HEK293 (cell line): ENCODE results near the gene CATSPERD.

Experiments
- HOXD13 ChIP-seq: sonication (generic); formaldehyde crosslinking; IDR thresholded peaks from 2 replicates; pipeline ENCODE4 v1.8.0; 2022; ENCODE audit warnings: missing genetic modification reagents, borderline replicate concordance
- IKZF3 ChIP-seq: fragments of 450-650 bp; IDR thresholded peaks from 2 replicates; pipeline ENCODE4 v1.5.0; 2018; ENCODE audit warnings: missing biosample characterization, mild to moderate bottlenecking, missing genetic modification characterization, moderate library complexity
- KLF1 ChIP-seq: fragments of 450-650 bp; formaldehyde crosslinking; IDR thresholded peaks from 2 replicates; pipeline ENCODE4 v1.5.1; 2016; ENCODE audit warnings: missing biosample characterization, missing genetic modification characterization
- KLF10 ChIP-seq: fragments of 450-650 bp; IDR thresholded peaks from 2 replicates; pipeline ENCODE4 v1.5.1; 2018; ENCODE audit warnings: missing biosample characterization, mild to moderate bottlenecking, missing genetic modification characterization
- OVOL3 ChIP-seq: fragments of 450-650 bp; formaldehyde crosslinking; IDR thresholded peaks from 2 replicates; pipeline ENCODE4 v1.5.1; 2016; ENCODE audit warnings: missing biosample characterization, missing genetic modification characterization
- PBX3 ChIP-seq: sonication (generic); formaldehyde crosslinking; IDR thresholded peaks from 2 replicates; pipeline ENCODE4 v1.8.1; 2022; ENCODE audit warnings: mild to moderate bottlenecking, moderate library complexity, missing genetic modification reagents
- SP2 ChIP-seq: fragments of 450-650 bp; formaldehyde crosslinking; IDR thresholded peaks from 2 replicates; pipeline ENCODE4 v1.5.1; 2016; ENCODE audit warnings: missing biosample characterization, missing genetic modification characterization
- ZNF114 ChIP-seq: fragments of 450-650 bp; formaldehyde crosslinking; IDR thresholded peaks from 2 replicates; pipeline ENCODE4 v1.5.0; 2017; ENCODE audit warnings: missing biosample characterization, missing genetic modification characterization
- ZNF157 ChIP-seq: fragments of 450-650 bp; formaldehyde crosslinking; IDR thresholded peaks from 2 replicates; pipeline ENCODE4 v1.5.1; 2016; ENCODE audit warnings: missing biosample characterization, missing genetic modification characterization
- ZNF266 ChIP-seq: fragments of 450-650 bp; formaldehyde crosslinking; IDR thresholded peaks from 2 replicates; pipeline ENCODE4 v1.5.1; 2016; ENCODE audit warnings: missing biosample characterization, missing genetic modification characterization, low read depth
- ZNF274 ChIP-seq, 2 experiments: fragments of 200-500 bp in 1 of 2; fragments of 450-650 bp in 1 of 2; sonication (Bioruptor generic) in 1 of 2; formaldehyde crosslinking in 1 of 2; IDR thresholded peaks; 2 replicates each; pipeline versions ENCODE4 v1.5.1 to v1.6.1; 2014 to 2016; ENCODE audit warnings: borderline replicate concordance in 1 of 2, inconsistent platforms in 1 of 2, low read length in 1 of 2, missing biosample characterization in 1 of 2, missing genetic modification characterization in 1 of 2
- ZNF341 ChIP-seq: fragments of 450-650 bp; formaldehyde crosslinking; IDR thresholded peaks from 2 replicates; pipeline ENCODE4; 2016; ENCODE audit warnings: low read depth, missing biosample characterization, missing genetic modification characterization
- ZNF354C ChIP-seq: fragments of 450-650 bp; formaldehyde crosslinking; IDR thresholded peaks from 2 replicates; pipeline ENCODE4 v1.5.1; 2016; ENCODE audit warnings: missing biosample characterization, missing genetic modification characterization, low read depth, borderline replicate concordance
- ZNF416 ChIP-seq: fragments of 450-650 bp; formaldehyde crosslinking; IDR thresholded peaks from 2 replicates; pipeline ENCODE4 v1.5.1; 2016; ENCODE audit warnings: missing biosample characterization, missing genetic modification characterization
- ZNF530 ChIP-seq: fragments of 450-650 bp; formaldehyde crosslinking; IDR thresholded peaks from 2 replicates; pipeline ENCODE4 v1.5.1; 2016; ENCODE audit warnings: low read depth, missing biosample characterization, missing genetic modification characterization
- ZNF549 ChIP-seq: fragments of 450-650 bp; IDR thresholded peaks from 2 replicates; pipeline ENCODE4 v1.5.1; 2018; ENCODE audit warnings: missing biosample characterization, missing genetic modification characterization, mild to moderate bottlenecking, inconsistent platforms, moderate library complexity
- ZNF600 ChIP-seq: fragments of 450-650 bp; formaldehyde crosslinking; IDR thresholded peaks from 2 replicates; pipeline ENCODE4 v1.5.1; 2016; ENCODE audit warnings: missing biosample characterization, missing genetic modification characterization
- ZNF629 ChIP-seq: fragments of 450-650 bp; formaldehyde crosslinking; IDR thresholded peaks from 2 replicates; pipeline ENCODE4 v1.5.1; 2017; ENCODE audit warnings: missing biosample characterization, missing genetic modification characterization
- ZNF76 ChIP-seq: fragments of 450-650 bp; formaldehyde crosslinking; IDR thresholded peaks from 2 replicates; pipeline ENCODE4; 2016; ENCODE audit warnings: low read depth, missing biosample characterization, missing genetic modification characterization, borderline replicate concordance
- ZNF768 ChIP-seq: fragments of 450-650 bp; formaldehyde crosslinking; IDR thresholded peaks from 2 replicates; pipeline ENCODE4 v1.5.1; 2018; ENCODE audit warnings: missing biosample characterization, mild to moderate bottlenecking, missing genetic modification characterization
- ZNF776 ChIP-seq: fragments of 450-650 bp; formaldehyde crosslinking; IDR thresholded peaks from 2 replicates; pipeline ENCODE4 v1.5.0; 2017; ENCODE audit warnings: missing biosample characterization, missing genetic modification characterization, borderline replicate concordance
- ZNF792 ChIP-seq: fragments of 450-650 bp; formaldehyde crosslinking; IDR thresholded peaks from 2 replicates; pipeline ENCODE4 v1.5.1; 2016; ENCODE audit warnings: missing biosample characterization, missing genetic modification characterization
- ZXDB ChIP-seq: fragments of 450-650 bp; formaldehyde crosslinking; IDR thresholded peaks from 2 replicates; pipeline ENCODE4 v1.5.1; 2016; ENCODE audit warnings: missing biosample characterization, missing genetic modification characterization
- TF ChIP-seq, protein P1 (sequence below): fragments of 450-650 bp; formaldehyde crosslinking; IDR thresholded peaks from 2 replicates; pipeline ENCODE4 v1.5.1; 2016; ENCODE audit warnings: missing biosample characterization, missing genetic modification characterization
- TF ChIP-seq, protein P2 (sequence below): fragments of 450-650 bp; formaldehyde crosslinking; IDR thresholded peaks from 2 replicates; pipeline ENCODE4 v1.5.1; 2016; ENCODE audit warnings: missing biosample characterization, missing genetic modification characterization
- TF ChIP-seq, protein P3 (sequence below): fragments of 450-650 bp; formaldehyde crosslinking; optimal IDR thresholded peaks from 2 replicates; pipeline ENCODE3; 2016; ENCODE audit warnings: missing biosample characterization, mild to moderate bottlenecking, missing genetic modification characterization
- TF ChIP-seq, protein P4 (sequence below): fragments of 450-650 bp; formaldehyde crosslinking; IDR thresholded peaks from 2 replicates; pipeline ENCODE4 v1.5.1; 2016; ENCODE audit warnings: missing biosample characterization, missing genetic modification characterization

The CATSPERD gene

GRCh38 chr19:5719961-5720790 lies at the start of gene CATSPERD, which contains the start of gene LONP1 (continued):
- TF ChIP-seq KLF10 (tag by site-specific recombination) (peak; percentile 61; the same call in 1 of the 2 replicates), KLF1 (tag by site-specific recombination) (no peak), OVOL3 (tag by site-specific recombination) (no peak), ZNF530 (tag by site-specific recombination) (no peak), ZNF274 (IDR thresholded peaks at IDR 0.05; ENCODE audit: low read length) (no peak), ZNF274 (tag by site-specific recombination; IDR thresholded peaks at IDR 0.05; ENCODE audit: borderline replicate concordance) (no peak), ZNF157 (tag by site-specific recombination) (no peak), ZNF114 (tag by site-specific recombination) (no peak), ZNF629 (tag by site-specific recombination) (peak; percentile 91), ZNF416 (tag by site-specific recombination) (no peak), ZNF341 (tag by site-specific recombination) (peak; percentile 42; the same call in 1 of the 2 replicates), ZNF76 (tag by site-specific recombination) (peak; percentile 55), SP2 (tag by site-specific recombination) (peak; percentile 90), ZNF768 (tag by site-specific recombination) (no peak), ZNF266 (tag by site-specific recombination) (no peak), HOXD13 (CRISPR knock-in tag) (no peak), ZNF354C (tag by site-specific recombination) (no peak), ZNF776 (tag by site-specific recombination) (no peak), ZXDB (peak; percentile 68), ZNF600 (tag by site-specific recombination) (peak; percentile 95), PBX3 (0 out of 2 replicates have a peak, but pooled peaks have one; percentile 59), ZNF549 (tag by site-specific recombination) (no peak; the same call in 1 of the 2 replicates), IKZF3 (no peak), ZNF792 (no peak)
- TF ChIP-seq, protein P1, sequence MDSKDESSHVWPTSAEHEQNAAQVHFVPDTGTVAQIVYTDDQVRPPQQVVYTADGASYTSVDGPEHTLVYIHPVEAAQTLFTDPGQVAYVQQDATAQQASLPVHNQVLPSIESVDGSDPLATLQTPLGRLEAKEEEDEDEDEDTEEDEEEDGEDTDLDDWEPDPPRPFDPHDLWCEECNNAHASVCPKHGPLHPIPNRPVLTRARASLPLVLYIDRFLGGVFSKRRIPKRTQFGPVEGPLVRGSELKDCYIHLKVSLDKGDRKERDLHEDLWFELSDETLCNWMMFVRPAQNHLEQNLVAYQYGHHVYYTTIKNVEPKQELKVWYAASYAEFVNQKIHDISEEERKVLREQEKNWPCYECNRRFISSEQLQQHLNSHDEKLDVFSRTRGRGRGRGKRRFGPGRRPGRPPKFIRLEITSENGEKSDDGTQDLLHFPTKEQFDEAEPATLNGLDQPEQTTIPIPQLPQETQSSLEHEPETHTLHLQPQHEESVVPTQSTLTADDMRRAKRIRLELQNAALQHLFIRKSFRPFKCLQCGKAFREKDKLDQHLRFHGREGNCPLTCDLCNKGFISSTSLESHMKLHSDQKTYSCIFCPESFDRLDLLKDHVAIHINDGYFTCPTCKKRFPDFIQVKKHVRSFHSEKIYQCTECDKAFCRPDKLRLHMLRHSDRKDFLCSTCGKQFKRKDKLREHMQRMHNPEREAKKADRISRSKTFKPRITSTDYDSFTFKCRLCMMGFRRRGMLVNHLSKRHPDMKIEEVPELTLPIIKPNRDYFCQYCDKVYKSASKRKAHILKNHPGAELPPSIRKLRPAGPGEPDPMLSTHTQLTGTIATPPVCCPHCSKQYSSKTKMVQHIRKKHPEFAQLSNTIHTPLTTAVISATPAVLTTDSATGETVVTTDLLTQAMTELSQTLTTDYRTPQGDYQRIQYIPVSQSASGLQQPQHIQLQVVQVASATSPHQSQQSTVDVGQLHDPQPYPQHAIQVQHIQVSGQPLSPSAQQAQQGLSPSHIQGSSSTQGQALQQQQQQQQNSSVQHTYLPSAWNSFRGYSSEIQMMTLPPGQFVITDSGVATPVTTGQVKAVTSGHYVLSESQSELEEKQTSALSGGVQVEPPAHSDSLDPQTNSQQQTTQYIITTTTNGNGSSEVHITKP (tag by site-specific recombination), result no peak
- TF ChIP-seq, protein P2, sequence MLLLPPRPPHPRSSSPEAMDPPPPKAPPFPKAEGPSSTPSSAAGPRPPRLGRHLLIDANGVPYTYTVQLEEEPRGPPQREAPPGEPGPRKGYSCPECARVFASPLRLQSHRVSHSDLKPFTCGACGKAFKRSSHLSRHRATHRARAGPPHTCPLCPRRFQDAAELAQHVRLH (tag by site-specific recombination), result peak; percentile 97
- TF ChIP-seq, protein P3, sequence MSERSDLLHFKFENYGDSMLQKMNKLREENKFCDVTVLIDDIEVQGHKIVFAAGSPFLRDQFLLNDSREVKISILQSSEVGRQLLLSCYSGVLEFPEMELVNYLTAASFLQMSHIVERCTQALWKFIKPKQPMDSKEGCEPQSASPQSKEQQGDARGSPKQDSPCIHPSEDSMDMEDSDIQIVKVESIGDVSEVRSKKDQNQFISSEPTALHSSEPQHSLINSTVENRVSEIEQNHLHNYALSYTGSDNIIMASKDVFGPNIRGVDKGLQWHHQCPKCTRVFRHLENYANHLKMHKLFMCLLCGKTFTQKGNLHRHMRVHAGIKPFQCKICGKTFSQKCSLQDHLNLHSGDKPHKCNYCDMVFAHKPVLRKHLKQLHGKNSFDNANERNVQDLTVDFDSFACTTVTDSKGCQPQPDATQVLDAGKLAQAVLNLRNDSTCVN (tag by site-specific recombination), result peak; percentile 99
- TF ChIP-seq, protein P4, sequence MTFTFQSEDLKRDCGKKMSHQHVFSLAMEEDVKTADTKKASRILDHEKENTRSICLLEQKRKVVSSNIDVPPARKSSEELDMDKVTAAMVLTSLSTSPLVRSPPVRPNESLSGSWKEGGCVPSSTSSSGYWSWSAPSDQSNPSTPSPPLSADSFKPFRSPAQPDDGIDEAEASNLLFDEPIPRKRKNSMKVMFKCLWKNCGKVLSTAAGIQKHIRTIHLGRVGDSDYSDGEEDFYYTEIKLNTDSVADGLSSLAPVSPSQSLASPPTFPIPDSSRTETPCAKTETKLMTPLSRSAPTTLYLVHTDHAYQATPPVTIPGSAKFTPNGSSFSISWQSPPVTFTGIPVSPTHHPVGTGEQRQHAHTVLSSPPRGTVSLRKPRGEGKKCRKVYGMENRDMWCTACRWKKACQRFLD (tag by site-specific recombination), result no peak
